HS-27A (cell line): ENCODE measurements around the gene SCFD2.
"Not testable (repeated sequence)": the region's sequence is repeated elsewhere in the genome, so short reads cannot be mapped to it uniquely, and the experiment has no call there.

Experiments used
- DNase-seq: peaks from one replicate; pipeline ENCODE4 v3.0.0-alpha.2; 2012; ENCODE audit warnings: low read depth, missing footprints

Gene SCFD2

DNA sequence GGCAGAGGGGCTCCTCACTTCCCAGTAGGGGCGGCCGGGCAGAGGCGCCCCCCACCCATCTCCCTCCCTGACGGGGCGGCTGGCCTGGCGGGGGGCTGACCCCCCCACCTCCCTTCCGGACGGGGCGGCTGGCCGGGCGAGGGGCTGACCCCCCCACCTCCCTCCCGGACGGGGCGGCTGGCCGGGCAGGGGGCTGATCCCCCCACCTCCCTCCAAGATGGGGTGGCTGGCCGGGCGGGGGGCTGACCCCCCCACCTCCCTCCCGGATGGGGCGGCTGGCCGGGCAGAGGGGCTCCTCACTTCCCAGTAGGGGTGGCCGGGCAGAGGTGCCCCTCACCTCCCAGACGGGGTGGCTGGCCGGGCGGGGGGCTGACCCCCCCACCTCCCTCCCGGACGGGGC lies 128.1 kb downstream of the SCFD2 start:
- DNase-seq, result not testable (repeated sequence)

DNA sequence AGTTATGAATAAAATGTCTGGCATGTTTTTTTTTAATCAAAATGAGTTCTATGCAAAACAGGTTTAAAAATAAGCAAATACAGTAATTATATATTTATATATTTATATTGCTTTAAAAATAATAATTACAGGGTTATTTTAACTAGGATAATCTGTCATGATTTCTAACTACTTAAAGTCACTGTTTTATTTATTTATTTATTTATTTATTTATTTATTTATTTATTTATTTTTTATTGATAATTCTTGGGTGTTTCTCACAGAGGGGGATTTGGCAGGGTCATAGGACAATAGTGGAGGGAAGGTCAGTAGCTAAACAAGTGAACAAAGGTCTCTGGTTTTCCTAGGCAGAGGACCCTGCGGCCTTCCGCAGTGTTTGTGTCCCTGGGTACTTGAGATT lies 129.2 kb downstream of the SCFD2 start:
- not testable (repeated sequence) for DNase-seq

DNA sequence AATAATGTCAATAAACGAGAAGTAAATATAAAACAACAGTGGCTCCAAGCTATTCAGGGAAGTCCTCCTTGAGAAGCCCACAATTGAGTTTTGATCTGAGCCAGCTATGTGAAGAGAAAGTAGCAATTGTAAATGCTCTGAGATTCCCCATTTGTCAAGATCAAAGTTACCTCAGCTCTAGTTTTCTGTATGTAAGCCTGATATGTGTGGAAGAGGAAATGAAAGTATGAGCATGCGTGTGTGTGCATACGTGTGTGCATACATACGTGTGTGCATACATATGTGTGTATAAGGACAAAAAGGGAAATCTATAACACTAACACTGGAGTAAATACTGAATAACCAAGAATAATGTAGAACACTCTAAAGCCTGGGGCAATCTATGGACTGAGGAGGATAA lies 130.3 kb downstream of the SCFD2 start:
- DNase-seq, result no peak

DNA sequence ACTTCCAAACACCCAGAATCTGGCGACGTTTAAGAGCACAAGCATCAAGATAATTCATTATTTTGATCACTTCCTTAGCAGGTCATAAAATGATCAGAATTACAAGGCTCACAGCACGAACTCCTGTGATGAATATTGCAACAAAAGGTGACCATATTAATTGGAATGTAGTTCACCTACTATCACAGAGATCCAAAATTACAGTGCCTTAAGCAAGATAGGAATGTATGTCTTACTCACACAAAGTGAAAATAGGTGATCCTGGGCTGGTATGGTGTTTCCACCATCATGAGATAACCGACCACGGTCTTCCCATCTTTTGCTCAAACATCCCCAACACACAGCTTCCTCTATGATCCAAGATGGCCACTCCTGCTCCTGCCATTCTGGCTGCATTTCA lies 131.2 kb downstream of the SCFD2 start:
- DNase-seq, result no peak

DNA sequence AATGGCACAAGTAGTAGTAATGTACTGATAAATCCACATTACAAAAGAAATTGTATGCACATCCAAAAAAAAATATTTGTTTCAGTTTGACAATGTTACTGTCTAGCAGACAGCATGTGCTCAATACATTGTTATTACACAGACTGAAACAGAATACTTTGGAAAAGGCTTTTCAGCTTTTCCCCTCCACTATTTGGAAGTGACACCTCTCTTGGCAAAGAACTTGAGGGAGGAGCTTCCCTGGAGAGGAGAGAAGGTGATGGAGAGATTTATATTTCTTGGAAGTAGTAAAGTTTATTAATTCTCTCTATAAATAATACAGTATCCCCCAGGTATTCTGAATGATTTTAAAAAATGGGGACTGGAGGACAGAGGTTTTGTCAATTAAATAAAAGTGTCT lies 131.8 kb downstream of the SCFD2 start:
- DNase-seq, result no peak

DNA sequence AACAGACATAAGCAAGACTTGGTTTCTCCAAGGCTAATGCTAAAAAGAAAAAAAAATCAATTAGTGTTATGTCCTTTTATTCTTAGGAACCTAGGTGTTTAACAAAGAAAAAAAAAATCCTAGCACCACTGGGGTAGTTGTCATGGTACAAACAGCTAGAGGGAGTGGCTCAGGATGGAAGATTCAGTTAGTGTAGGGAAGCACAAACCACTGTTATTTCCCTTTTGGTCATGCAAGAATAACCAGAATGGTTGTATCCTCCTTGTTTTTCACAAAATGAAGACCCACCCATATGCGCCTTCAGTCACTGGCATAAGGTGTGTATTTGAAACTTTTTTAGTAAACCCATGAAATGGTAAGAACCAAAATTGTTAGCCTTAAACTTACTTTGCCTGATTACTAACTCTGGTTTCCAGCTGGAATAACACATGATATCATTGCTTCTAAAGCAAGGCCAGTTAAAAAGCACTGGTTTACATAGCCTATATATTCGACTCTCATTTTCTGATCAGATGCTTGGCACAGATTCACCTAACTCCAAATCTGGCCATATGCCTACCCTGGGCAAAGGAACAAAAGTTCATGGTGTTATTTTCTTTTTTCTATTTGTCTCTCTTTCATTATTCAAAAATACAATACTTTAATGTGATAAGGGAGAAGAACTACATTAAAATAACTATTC lies 132.6 kb downstream of the SCFD2 start:
- no peak for DNase-seq

DNA sequence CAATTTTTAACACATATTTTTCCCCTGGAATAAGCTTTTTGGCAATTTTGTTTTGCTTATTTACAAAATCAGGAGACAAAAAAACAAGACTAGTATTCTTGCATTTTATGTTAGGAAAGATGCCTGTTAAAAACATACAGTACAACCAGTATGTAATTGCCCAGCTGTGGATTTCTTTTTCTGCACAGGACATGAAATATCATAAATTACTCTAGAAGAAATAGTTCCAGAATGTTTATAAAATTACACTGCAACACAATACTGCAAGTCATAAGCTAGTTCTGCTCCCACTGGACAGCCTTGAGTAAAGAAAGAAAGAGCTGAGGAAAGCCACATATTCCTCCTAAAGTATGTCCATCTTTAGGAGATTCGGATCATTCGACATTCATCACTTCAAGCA lies 133.5 kb downstream of the SCFD2 start:
- DNase-seq, result no peak

DNA sequence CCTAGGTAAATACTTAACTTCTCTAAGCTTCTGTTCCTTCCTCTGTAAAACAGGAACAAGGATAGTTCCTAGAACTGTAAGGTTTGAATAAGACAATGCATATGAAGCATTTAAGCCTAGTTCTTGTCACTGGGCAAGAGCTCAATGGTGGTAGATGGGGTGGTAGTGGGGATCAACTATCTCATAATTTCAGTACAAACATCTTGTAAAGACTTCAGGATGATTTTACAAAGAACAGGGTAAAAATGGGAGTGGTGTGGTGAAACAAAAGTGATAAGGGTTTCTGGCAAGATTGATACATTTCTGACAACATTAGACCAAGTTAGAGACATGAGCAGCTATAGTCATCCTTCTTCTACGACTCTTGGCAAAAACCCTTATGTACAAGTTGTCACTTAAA lies 137.8 kb downstream of the SCFD2 start:
- no peak for DNase-seq

DNA sequence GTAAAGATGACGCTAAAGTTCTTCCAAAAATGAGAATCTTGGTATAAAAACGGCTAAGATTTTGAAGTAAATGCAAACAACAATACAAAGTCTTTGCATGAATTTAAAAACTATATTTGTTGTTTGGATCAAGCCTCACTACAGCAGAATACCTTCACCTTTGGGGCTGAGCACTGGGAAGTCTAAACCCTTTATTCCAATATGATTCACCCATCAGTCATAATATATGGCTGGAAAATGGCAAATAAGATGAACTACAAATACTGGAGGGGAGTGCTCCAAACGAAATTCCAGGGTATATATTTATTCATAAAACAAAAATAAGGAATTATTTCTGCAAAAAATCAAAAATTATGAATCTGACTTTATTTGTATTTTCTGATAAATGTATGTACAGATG lies 138.4 kb downstream of the SCFD2 start:
- DNase-seq, result no peak

DNA sequence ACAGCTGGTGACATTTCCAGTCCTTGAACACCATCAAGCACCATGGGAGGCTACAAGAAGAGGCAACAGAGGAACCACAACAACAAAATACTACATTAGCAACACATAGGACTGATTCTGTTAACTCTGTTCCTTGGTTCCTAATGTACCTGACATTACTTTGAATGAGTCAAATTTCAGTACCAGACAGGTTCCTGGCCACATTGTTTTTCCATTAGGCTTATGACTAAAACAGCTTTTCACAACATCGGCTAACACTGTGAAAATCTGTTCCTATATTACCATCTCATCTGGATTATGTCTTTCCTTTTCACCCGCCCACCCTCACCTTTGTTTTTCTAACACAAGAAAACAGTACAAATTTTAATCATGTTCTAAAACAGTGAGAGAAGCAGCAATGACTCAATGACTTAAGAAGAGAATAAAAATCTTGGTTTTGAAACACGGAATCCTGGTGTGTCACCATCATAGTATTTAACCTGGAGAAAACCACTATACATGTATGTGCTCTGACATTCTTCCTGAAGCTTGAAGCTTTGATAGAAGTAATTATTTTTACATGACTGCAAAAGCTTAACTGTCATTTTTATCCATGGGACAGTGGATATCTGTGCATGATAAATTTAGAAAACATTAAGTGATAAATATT lies 143.9 kb downstream of the SCFD2 start:
- no peak for DNase-seq

DNA sequence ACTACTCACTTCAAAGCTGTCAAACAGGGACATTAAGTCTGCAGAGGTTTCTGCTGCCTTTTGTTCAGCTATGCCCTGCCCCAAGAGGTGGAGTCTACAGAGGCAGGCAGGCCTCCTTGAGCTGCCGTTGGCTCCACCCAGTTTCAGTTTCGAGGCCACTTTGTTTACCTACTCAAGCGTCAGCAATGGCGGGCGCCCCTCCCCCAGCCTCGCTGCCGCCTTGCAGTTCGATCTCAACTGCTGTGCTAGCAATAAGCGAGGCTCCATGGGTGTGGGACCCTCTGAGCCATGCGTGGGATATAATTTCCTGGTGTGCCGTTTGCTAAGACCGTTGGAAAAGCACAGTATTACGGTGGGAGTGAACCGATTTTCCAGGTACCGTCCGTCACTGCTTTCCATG lies 146.7 kb downstream of the SCFD2 start:
- DNase-seq, result not testable (repeated sequence)

DNA sequence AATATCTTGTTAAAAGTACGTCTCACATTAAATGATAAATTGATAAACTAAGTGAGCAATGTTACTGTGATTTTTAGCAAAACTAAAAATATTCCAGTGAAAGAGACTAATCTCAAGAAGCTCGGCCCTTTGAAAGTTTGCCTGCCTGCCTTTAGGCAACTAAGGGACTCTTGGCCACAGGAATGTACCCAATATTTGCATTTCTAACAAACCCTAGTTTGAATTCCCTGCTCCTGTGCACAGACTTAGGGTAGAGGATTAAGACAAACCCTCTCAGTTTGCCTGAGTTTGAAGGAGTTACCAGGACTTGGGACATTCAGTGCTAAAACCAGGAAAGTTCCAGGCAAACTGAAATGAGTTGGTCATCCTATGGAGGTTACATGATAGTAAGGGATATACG lies 157.1 kb downstream of the SCFD2 start:
- no peak for DNase-seq

DNA sequence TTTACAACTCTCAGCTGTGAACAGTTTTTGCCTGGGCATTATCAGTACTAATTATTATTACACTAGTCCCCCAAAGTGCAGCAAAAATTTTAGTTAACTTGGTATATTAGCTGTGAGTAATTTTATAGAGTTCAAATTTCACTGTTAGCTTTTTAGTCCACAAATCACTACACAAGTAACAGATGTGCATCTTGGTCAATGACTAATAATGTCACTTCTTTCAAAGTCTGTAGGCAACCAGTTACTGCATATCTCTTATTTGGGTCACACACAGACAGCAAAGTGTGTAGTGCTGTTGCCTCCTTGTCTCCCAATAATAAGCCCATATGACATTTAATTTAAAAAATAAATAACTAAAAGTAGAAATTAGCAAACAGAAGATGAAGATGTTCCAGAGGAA lies 159.9 kb downstream of the SCFD2 start:
- DNase-seq, result no peak

DNA sequence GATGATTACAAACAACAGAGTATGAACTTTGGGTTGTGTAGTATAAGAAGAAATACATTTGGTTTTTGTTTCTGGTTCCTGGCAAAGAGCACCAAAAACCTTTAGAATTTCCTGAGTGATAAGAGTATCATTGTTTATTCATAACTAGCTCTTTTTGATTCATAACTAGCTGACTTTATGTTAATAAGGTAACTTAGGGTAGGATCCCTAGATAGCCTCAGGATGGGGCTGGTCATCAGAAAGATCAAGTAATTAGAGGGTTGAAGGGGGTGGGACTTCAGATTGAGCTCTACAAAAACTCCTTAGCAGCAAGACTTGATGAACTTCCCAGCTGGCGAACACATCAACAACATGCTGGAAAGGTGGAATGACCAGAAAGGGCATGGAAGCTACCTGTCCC lies 166.5 kb downstream of the SCFD2 start:
- DNase-seq, result no peak

DNA sequence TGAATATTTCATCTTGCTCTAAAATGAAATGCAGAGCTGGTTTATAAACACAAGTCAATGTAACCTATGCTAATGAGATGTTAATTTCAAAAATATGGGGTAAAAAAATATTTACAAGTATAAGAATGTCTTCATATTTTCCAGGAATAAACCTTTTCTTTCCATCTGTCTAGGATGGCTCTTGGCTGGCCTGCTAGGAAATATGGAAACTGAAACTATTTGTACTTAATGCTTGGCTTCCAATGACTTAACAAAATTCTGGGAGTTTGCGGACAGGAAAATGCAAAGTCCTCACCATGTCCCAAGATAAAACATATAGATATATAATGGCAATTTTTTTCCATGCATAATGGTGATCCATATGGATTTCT lies 168.1 kb downstream of the SCFD2 start:
- DNase-seq, result no peak

DNA sequence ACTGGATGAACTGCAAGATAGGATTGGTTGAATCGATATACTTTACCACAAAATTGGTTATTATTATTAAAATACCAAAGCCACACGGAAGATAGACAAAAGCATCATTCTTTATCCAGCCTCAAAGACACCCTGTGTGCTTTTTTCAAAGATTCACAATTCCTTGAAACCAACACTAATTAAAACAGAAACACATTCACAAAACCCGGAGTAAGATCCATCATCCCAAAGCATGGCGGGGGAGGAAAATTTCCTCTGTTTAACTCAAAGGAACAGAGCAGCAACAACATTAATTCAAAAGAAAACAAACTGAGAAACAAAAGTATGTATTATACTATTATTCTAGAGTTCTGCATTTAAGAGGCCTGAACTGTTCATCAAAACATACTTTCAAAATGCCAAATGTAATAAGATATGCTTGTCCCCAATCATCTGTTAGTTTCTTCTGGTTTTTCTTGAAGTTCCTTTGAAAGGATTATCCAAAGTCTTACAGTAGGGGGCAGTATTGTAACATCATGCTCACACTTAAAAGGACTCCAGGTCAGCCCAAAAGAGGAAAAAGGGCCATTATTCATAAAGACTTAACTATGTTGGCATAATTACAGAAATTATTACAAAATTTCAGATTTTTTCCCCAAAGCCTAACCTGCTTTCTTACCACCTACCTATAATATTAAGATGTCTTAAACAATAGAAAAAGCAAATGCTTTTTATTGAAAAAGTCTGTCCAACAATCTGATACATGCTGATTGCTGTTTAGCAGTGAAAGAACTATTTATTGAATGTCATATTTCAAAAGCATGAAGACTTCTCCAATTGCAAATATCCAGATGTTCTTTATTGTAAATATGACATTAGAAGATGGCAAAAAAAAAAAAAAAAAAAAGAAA lies 168.7 kb downstream of the SCFD2 start:
- DNase-seq, result peak; percentile 62

DNA sequence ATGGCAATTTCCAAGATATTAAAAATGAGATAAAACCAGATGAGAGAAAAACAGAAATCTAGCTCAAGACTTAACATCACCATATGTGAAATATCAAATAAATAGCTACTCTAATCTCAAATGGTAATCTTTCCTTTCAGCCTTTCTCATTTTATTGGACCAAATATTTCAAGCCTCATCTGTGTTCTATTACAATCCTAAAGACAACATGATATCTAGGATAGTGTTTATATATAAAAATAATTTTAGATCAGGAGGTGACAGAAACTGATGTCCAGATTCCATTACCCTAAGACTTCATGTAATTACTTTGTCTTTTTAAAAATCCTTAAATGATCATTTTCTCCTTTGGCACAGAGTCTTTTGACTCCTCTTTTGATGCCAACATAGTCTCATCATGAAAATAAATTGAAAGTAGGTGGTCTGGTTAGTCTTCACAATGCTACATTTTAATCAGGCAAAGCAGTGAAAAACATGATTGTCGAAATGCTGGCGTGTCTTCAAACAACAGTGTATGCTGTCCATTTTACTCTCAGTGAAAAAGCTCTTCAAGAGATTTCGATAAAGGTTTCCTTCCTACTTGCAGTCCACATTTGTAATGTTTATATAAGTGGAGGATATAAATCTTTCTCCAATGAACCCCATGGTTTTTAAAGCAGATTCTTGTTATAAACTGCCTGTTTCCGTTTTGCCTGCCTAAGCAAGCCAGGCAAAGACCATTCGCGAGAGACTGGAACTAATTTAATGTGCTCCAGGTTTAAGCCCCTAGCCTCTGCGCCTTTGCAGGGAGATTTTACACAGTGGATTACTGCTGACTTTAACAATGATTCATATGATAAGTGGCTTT lies 169.8 kb downstream of the SCFD2 start:
- no peak for DNase-seq

DNA sequence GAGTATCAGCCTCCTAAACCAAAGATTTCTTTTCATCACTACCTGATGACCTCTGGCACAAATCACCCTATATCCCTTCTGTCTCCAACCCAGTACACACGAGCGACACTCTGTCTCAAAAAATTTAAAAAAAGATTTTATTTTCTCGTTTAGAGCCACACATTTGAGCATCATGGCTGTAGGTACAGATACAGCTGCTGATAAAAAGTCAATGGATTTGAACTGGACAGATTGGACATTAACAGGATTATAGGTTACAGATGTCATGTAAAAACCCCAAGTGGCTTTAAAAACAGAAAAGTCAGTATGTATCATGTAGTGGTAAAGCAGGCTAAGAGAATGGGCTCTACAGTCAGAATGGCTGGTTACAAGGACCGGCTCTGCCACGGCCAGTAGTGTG lies 171.1 kb downstream of the SCFD2 start:
- DNase-seq, result no peak

DNA sequence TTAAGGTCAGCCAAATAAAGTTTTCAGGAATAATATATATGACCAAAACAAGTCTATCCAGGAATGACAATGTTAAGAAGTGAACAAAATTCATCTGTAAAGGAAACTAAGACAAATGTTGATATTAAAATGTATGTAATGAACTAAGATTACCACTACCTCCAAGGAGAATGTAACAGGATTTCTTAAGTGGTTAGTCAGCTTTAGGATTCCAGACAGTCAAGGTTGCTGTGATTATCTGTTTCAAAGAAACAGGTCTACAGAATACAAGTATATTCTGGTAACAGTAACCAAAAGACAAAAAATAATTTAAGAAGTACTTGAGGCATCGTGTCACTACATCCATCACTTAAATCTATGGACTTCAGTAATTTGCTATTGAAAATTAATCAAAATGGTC lies 172.8 kb downstream of the SCFD2 start:
- DNase-seq, result no peak

DNA sequence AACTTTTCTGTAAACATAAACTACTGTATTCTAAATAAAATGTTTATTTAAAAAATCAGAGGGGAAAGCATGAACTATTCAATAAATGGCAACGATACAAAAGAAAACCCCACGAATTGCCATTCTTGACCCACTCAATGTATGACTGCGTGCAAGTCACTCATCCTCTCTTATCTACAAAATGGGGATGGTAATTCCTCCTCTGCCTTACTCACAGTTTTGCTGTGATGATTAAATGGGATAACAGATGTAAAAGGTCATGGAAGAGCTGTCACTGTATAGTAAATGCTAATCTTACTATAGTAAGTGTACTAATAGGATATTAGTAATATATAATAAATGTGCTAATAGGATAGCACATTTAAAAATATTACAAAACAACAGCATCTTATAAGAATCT lies 173.4 kb downstream of the SCFD2 start:
- no peak for DNase-seq

DNA sequence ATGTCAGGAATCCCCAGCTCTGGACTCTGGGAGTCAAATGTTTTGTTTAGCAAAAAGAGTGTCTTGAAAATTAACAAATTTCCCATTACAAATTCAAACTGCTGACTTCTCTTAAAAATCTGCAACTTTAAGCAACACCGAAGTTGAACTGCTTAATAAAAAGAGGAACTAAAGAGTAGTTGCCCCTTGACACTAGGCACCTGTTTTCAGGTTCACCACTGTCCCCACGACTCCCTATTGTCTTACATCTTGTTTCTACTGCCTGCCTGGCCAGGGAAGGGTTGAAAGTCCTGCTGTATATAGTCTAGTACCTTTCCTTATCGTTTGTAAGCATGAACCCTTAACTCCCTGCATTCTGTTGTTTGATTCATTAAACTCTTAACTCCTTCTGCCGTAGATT lies 173.9 kb downstream of the SCFD2 start:
- no peak for DNase-seq

DNA sequence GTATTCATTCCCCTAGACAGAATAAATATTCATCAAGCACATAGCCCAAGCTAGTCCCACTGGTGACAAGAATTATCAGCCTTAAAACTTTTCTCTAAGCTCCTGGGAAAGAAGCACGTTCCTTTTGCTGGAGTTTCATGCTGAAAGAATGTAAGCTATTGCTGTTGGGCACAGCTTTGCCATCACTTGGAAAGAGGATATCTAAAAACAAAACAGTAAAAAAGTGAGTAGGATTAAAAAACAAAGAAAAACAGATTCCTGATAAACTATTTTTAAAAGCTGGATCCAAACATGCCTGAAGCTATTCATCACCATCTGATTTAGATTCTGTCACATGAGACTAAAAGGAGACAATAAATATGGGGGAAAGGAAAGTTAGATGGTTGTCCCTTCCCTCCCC lies 176.8 kb downstream of the SCFD2 start:
- peak; percentile 74 for DNase-seq
